H54 (cell line): ENCODE results near the gene TMEFF1.

Experiments
- DNase-seq: peaks from one replicate; pipeline ENCODE4 v3.0.0; 2011; ENCODE audit warnings: low spot score, mixed read lengths; ENCODE audit not compliant: insufficient read length
- FAIRE-seq: peaks from 3 replicates; lab custom pipeline; 2011; peaks lifted over from hg19 to GRCh38; lab: Jason Lieb, UNC
- POLR2A ChIP-seq: IDR thresholded peaks from 2 replicates; pipeline ENCODE4 v1.6.1; 2011; ENCODE audit warnings: low read depth, mild to moderate bottlenecking, low read length

TMEFF1 gene

GRCh38 chr9:100549048-100549447 is 76.1 kb downstream of the TMEFF1 start:
- DNase-seq (no peak), FAIRE-seq (no peak)
- TF ChIP-seq POLR2A = no peak

- DNase-seq = no peak
- TF ChIP-seq POLR2A = no peak
- FAIRE-seq = peak; percentile 23
These were observed 82.0 kb downstream of the TMEFF1 start for GRCh38 chr9:100554935-100555401.

GRCh38 chr9:100555471-100555870 is 82.5 kb downstream of the TMEFF1 start:
- no peak for TF ChIP-seq POLR2A
- DNase-seq = no peak
- FAIRE-seq = peak; percentile 23

GRCh38 chr9:100557053-100557452 is 84.1 kb downstream of the TMEFF1 start:
- TF ChIP-seq POLR2A = no peak
- no peak for DNase-seq
- FAIRE-seq = peak; percentile 61

GRCh38 chr9:100561256-100561655 is 88.3 kb downstream of the TMEFF1 start:
- TF ChIP-seq POLR2A = no peak
- DNase-seq (no peak), FAIRE-seq (peak; percentile 75)

GRCh38 chr9:100567856-100568255 is 94.9 kb downstream of the TMEFF1 start:
- no peak for TF ChIP-seq POLR2A
- DNase-seq = no peak
- no peak for FAIRE-seq

- peak; percentile 81 for FAIRE-seq
- no peak for DNase-seq
- no peak for TF ChIP-seq POLR2A
These were observed 100.8 kb downstream of the TMEFF1 start for GRCh38 chr9:100573655-100574260.

- TF ChIP-seq POLR2A = no peak
- no peak for FAIRE-seq
- no peak for DNase-seq
These were observed 102.1 kb downstream of the TMEFF1 start for GRCh38 chr9:100575006-100575405.

GRCh38 chr9:100575765-100576386 is 102.9 kb downstream of the TMEFF1 start:
- FAIRE-seq (peak; percentile 100), DNase-seq (peak; percentile 58)
- no peak for TF ChIP-seq POLR2A

GRCh38 chr9:100577776-100578448 is 105.0 kb downstream of the TMEFF1 start, which contains the start of gene CAVIN4:
Gene CAVIN4 (plus strand): TSS chr9:100578079. CDS start chr9:100578144, 65 bp downstream.
- FAIRE-seq (peak; percentile 76), DNase-seq (no peak)
- no peak for TF ChIP-seq POLR2A

GRCh38 chr9:100578610-100579009 is 105.7 kb downstream of the TMEFF1 start:
- no peak for DNase-seq
- TF ChIP-seq POLR2A = no peak
- FAIRE-seq = no peak

GRCh38 chr9:100579665-100580064 is 106.7 kb downstream of the TMEFF1 start:
- no peak for TF ChIP-seq POLR2A
- DNase-seq (no peak), FAIRE-seq (peak; percentile 85)

GRCh38 chr9:100580257-100580656 is 107.3 kb downstream of the TMEFF1 start:
- DNase-seq = no peak
- peak; percentile 82 for FAIRE-seq
- TF ChIP-seq POLR2A = no peak

GRCh38 chr9:100581081-100581480 is 108.1 kb downstream of the TMEFF1 start:
- peak; percentile 27 for FAIRE-seq
- no peak for TF ChIP-seq POLR2A
- no peak for DNase-seq
